Calu3 (cell line): Measurements from ENCODE around the gene RASGRP4. TPM values are rescaled to one million over a fixed set of nuclear protein-coding genes. Genes with fewer than 3 reads are reported as not detected.

Experiments used
- BruUV-seq: library from RNA; stranded (reverse); fragments of 400-500 nt; replicated peaks from 2 replicates; lab custom pipeline; 2021; lab: Mats Ljungman, UMichigan
- CTCF ChIA-PET: fragments of 300-600 bp; sonication (Branson Sonifier 250); formaldehyde crosslinking; loops from one replicate; lab custom pipeline; 2022; ENCODE audit warnings: antibody characterized with exemption; lab: Charles Lee
- DNase-seq: peaks from one replicate; pipeline ENCODE4 v3.0.0; 2022
- H3K27ac Mint-ChIP-seq: one replicate; pipeline ENCODE4 v1.8.0; 2022; ENCODE audit warnings: mixed read lengths; ENCODE audit not compliant: unreplicated experiment
- H3K27me3 Mint-ChIP-seq: one replicate; pipeline ENCODE4 v1.8.0; 2022; ENCODE audit warnings: mixed read lengths; ENCODE audit not compliant: unreplicated experiment
- H3K36me3 Mint-ChIP-seq: one replicate; pipeline ENCODE4 v1.8.0; 2022; ENCODE audit warnings: mild to moderate bottlenecking, moderate library complexity, mixed read lengths; ENCODE audit not compliant: insufficient read depth, unreplicated experiment
- H3K4me1 Mint-ChIP-seq: one replicate; pipeline ENCODE4 v1.8.0; 2022; ENCODE audit warnings: mild to moderate bottlenecking, low read depth, mixed read lengths; ENCODE audit not compliant: unreplicated experiment
- H3K4me3 Mint-ChIP-seq: one replicate; pipeline ENCODE4 v1.8.0; 2022; ENCODE audit warnings: mild to moderate bottlenecking, low read depth, moderate library complexity, mixed read lengths; ENCODE audit not compliant: unreplicated experiment
- H3K9me3 Mint-ChIP-seq: one replicate; pipeline ENCODE4 v1.8.0; 2022; ENCODE audit warnings: low read depth, mixed read lengths; ENCODE audit not compliant: unreplicated experiment
- intact Hi-C: fragments of 100-400 bp; cut with micrococcal nuclease; formaldehyde crosslinking; loops from one replicate; pipeline ENCODE4 v1.10.0; 2022; ENCODE audit not compliant: unreplicated experiment
- total RNA-seq: library from RNA; stranded (reverse); gene quantifications from 2 replicates; pipeline ENCODE4 v1.2.3, GENCODE V29; 2022
- TF ChIP-seq, protein P1 (sequence below): fragments of 200-600 bp; IDR thresholded peaks from one replicate; pipeline ENCODE4 v1.8.0; 2022; ENCODE audit warnings: antibody characterized with exemption; ENCODE audit not compliant: unreplicated experiment

RASGRP4 gene
- total RNA-seq, 1 experiment from 2014 or later, result not detected

DNA sequence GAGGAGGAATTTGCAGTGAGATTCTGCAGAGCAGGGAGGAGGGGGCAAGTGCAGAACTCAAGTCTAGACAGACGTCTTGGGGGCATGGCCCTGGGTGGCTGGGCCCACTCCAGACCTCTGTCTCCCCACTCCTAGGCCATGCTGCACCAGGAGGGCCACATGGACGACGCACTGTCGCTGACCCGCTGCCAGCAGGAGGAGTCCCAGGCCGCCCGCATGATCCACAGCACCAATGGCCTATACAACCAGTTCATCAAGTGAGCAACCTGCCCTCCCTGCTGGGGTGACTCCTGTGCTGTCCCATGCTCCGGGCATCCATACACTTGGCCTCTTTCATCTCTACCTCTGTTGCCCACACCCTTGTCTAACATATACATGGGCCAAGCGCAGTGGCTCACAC, 25.6 kb upstream of the RASGRP4 start:
- TF ChIP-seq, protein P1, sequence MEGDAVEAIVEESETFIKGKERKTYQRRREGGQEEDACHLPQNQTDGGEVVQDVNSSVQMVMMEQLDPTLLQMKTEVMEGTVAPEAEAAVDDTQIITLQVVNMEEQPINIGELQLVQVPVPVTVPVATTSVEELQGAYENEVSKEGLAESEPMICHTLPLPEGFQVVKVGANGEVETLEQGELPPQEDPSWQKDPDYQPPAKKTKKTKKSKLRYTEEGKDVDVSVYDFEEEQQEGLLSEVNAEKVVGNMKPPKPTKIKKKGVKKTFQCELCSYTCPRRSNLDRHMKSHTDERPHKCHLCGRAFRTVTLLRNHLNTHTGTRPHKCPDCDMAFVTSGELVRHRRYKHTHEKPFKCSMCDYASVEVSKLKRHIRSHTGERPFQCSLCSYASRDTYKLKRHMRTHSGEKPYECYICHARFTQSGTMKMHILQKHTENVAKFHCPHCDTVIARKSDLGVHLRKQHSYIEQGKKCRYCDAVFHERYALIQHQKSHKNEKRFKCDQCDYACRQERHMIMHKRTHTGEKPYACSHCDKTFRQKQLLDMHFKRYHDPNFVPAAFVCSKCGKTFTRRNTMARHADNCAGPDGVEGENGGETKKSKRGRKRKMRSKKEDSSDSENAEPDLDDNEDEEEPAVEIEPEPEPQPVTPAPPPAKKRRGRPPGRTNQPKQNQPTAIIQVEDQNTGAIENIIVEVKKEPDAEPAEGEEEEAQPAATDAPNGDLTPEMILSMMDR, result no peak
- intact Hi-C loops, result no loop called here
- Mint-ChIP-seq H3K9me3 (no peaks in the 10 kb centered on the region), H3K27me3 (peaks cover 64% of the 10 kb centered on the region), H3K27ac (no peak overlapping the region), H3K36me3 (no peaks in the 10 kb centered on the region), H3K4me3 (no peak overlapping the region), H3K4me1 (no peaks in the 10 kb centered on the region)
- no TSS peak for BruUV-seq
- CTCF ChIA-PET, result no interaction called here
- DNase-seq, result no peak

DNA sequence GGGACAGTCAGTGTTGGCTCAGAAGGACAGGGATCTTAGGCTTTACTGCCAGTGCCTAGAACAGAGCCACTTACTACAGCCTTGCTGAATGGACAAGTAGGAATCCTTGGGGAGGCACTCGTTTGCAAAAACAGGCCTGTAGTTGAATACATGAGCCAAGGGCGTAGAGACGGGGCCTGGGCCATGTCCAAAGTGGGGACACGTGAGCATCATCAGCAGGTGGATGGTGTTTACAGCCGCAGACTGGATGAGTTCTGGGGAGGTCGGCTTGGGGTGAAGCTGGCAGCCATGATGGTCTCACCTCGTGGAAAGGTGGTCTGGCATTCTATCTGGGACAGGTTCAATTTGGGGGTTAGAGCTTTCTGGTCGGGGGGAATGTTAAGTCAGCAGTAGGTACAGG, 25.0 kb upstream of the RASGRP4 start:
- H3K27ac Mint-ChIP-seq, result no peak overlapping the region
- intact Hi-C loops, result no loop called here
- DNase-seq, result no peak
- BruUV-seq, result no TSS peak
- H3K4me3 Mint-ChIP-seq, result no peak overlapping the region
- H3K4me1 Mint-ChIP-seq, result no peaks in the 10 kb centered on the region
- CTCF ChIA-PET, result no interaction called here
- TF ChIP-seq, protein P1, result no peak
- H3K27me3 Mint-ChIP-seq, result peaks cover 68% of the 10 kb centered on the region
- H3K9me3 Mint-ChIP-seq, result no peaks in the 10 kb centered on the region
- H3K36me3 Mint-ChIP-seq, result no peaks in the 10 kb centered on the region

DNA sequence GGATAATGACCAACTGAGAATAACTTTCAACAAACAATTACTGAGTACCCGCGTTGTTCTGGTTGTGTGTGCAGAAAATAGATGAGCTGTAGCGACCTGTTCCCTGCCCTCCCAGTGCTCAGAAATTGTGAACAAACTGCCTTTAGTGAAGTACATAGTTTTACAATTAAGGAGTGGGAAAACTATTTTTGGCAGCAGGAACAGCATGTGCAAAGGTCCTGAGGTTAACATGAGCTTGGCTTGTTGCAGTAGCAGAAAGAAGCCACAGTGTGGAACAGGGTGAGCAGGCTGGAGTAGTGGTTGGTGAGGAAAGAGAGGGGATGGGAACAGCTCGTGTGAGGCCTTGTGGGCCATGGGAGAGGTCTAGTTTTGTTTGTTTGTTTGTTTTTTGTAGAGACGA, 23.5 kb upstream of the RASGRP4 start:
- H3K9me3 Mint-ChIP-seq, result no peaks in the 10 kb centered on the region
- CTCF ChIA-PET, result no interaction called here
- H3K4me3 Mint-ChIP-seq, result no peak overlapping the region
- no TSS peak for BruUV-seq
- no peak for DNase-seq
- H3K36me3 Mint-ChIP-seq, result no peaks in the 10 kb centered on the region
- TF ChIP-seq, protein P1, result no peak
- H3K4me1 Mint-ChIP-seq, result no peaks in the 10 kb centered on the region
- no peak overlapping the region for H3K27ac Mint-ChIP-seq
- intact Hi-C loops, result no loop called here
- H3K27me3 Mint-ChIP-seq, result peaks cover 71% of the 10 kb centered on the region

DNA sequence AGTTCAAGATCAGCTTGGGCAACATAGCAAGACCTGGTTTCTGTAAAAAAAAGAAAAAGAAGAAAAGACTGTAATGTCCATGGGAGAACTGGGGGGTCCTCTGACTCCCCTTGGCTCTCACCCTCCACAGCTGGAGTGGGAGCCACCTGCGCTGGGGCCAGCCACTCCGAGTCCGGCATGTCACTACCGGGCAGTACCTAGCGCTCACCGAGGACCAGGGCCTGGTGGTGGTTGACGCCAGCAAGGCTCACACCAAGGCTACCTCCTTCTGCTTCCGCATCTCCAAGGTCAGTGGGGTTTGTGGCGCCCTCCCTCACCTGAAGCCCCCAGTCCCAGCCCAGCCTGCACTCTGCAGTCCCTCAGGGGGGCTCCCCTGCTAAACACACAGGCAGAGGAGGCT, 22.2 kb upstream of the RASGRP4 start:
- Mint-ChIP-seq H3K27ac (no peak overlapping the region), H3K9me3 (no peaks in the 10 kb centered on the region)
- TF ChIP-seq, protein P1, result no peak

More for the DNA sequence above, 22.2 kb upstream of the RASGRP4 start:
- no peak for DNase-seq
- BruUV-seq, result no TSS peak
- no peak overlapping the region for H3K4me3 Mint-ChIP-seq
- H3K4me1 Mint-ChIP-seq, result no peaks in the 10 kb centered on the region
- peaks cover 80% of the 10 kb centered on the region for H3K27me3 Mint-ChIP-seq
- CTCF ChIA-PET, result no interaction called here
- intact Hi-C loops, result no loop called here
- no peaks in the 10 kb centered on the region for H3K36me3 Mint-ChIP-seq
